GM21717 (cell line): ENCODE results near the gene MXD3.
"Not testable (repeated sequence)": the region's sequence is repeated elsewhere in the genome, so short reads cannot be mapped to it uniquely, and the experiment has no call there.

Experiments
- ATAC-seq: cut with Tn5 transposase; IDR thresholded peaks from one replicate; pipeline ENCODE4 v1.9.1; 2021; ENCODE audit warnings: mild to moderate bottlenecking, moderate library complexity; ENCODE audit not compliant: unreplicated experiment

MXD3 gene

GRCh38 chr5:177275883-177276282 is 35.8 kb downstream of the MXD3 start:
- no peak for ATAC-seq

DNA sequence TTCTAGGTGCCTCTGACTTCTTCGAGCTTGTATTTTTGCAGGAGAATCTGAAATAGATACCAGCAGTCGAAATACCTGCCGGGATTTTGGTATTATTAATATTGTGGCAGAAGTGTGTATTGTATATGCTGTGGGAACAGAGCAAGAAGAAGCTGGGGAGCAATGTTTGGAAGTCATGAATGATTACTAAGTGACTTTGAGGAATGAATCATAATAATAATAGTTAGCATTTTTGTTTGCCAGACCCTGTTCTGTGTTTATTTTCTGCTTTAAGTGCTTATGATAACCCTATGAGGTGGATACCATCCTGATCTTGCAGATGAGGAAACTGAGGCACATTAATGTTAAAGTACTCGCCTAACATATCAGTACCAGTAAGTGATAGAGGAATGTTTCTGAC is 40.6 kb downstream of the MXD3 start:
- no peak for ATAC-seq

DNA sequence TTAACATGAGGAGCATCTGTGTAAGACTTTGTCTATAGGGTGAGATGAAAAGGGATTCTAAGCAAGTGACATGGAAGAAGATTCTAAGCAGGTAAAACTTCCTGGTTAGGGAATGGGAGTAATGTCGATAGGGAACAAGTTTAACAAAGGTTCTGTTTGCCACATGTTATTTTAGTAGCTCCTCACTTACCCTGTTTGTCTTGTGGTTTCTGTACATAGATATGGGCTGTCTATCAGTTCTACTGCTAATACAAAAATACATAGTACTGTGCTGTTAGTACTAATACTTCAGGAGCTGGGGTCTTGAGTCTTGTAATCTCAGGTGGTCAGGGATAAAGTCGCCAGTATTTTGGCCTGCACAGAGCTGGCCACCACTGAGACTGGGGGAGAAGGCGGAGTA is 41.0 kb downstream of the MXD3 start:
- ATAC-seq = no peak

DNA sequence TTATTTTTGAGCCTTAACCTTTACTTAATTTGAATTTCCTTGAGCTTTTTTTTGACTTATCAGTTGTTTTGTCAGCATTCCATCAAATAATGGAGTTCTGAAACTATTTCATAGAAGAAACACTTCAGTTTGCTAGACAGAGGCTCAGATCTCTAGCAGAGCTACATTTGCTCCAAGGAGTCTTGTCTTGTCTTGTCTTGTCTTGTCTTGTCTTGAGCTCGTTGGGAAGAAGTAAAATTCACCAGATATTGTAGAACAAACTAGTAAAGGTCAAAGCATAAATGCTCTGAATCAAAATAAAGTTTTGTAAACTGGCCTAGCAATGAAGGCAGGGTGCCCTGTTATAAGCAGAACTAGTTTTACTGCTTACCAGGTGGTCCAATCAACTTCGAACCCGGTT is 41.7 kb downstream of the MXD3 start:
- no peak for ATAC-seq

GRCh38 chr5:177269232-177269895 is 42.3 kb downstream of the MXD3 start:
- no peak for ATAC-seq

- ATAC-seq = no peak
These were observed 46.3 kb downstream of the MXD3 start for GRCh38 chr5:177265395-177265794.

- no peak for ATAC-seq
These were observed 47.5 kb downstream of the MXD3 start for GRCh38 chr5:177264178-177264577.

DNA sequence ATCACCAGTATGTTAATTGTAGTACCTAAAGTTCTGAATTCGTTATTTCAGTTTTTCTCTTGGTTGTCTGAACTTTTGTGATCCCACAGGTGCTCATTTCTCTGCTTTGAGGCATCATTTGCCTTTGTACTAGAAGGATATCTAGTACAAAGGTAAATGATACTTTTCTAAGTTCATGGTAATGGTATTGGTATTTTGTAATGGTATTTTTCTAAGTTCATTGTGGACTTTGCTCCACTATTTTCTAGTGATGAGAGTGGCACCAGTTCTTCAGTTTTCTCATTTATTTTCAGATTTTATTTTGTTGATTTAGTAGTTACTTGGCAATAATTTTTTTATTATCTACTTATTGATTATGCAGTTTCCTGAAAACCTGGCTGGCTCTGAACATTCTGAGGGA is 50.2 kb downstream of the MXD3 start:
- no peak for ATAC-seq

DNA sequence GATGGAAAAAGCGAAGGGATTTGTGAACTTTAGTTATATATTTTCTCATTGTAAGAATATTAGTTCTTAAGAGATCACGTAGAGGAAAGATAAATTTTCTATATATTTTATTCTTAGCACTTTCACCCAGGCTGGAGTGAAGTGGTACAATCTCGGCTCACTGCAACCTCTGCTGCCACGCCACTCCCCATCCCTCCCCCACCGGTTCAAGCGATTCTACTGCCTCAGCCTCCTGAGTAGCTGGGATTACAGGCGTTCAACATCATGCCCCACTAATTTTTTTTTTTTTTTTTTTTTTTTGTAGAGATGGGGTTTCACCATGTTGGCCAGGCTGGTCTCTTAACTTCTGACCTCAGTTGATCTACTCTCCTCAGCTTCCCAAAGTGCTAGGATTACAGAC is 50.7 kb downstream of the MXD3 start:
- ATAC-seq = no peak

DNA sequence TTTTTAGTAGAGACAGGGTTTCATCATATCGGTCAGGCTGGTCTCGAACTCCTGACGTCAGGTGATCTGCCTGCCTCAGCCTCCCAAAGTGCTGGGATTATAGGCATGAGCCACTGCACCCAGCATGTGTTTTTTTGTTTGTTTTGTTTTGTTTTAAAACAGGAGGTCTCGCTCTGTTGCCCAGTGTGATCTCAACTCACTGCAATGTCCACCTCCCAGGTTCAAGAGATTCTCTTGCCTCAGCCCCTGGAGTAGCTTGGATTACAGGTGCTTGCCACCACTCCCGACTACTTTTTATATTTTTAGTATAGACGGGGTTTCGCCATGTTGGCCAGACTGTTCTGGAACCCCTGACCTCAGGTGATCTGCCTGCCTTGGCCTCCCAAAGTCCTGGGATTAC is 53.0 kb downstream of the MXD3 start:
- ATAC-seq = not testable (repeated sequence)
